ENCODE data around the gene SMAD1.
A peak's percentile ranks its signal among the peaks of the same experiment; 100 is the strongest.

The SMAD1 gene

GRCh38 chr4:145480257-145480656, 1.4 kb upstream of the SMAD1 start:
- Histone ChIP-seq H3K9me3 (ENCODE audit: low read length) (no peaks in the 10 kb centered on the region), H3K4me3 (ENCODE audit: low read length) (no peak overlapping the region), H3K36me3 (ENCODE audit: insufficient read depth, low read length) (no peaks in the 10 kb centered on the region), H3K27me3 (ENCODE audit: insufficient read depth, low read length) (no peaks in the 10 kb centered on the region), H3K4me1 (ENCODE audit: insufficient read depth, low read length) (peaks cover 20% of the 10 kb centered on the region), H2AFZ (ENCODE audit: low read depth, low read length) (no peak overlapping the region)

- H3K9me3 ChIP-seq (ENCODE audit: low read length), result no peaks in the 10 kb centered on the region
- H2AFZ ChIP-seq (ENCODE audit: low read depth, low read length), result peak overlapping the region; percentile 38
- H3K27me3 ChIP-seq (ENCODE audit: insufficient read depth, low read length), result no peaks in the 10 kb centered on the region
- H3K4me1 ChIP-seq (ENCODE audit: insufficient read depth, low read length), result peaks cover 20% of the 10 kb centered on the region
- no peaks in the 10 kb centered on the region for H3K36me3 ChIP-seq (ENCODE audit: insufficient read depth, low read length)
- peak overlapping the region; percentile 63 for H3K4me3 ChIP-seq (ENCODE audit: low read length)
Measured at GRCh38 chr4:145481942-145482208, 222 bp downstream of the SMAD1 start.

- Histone ChIP-seq H3K36me3 (ENCODE audit: insufficient read depth, low read length) (no peaks in the 10 kb centered on the region), H3K4me1 (ENCODE audit: insufficient read depth, low read length) (peaks cover 23% of the 10 kb centered on the region)
Measured at GRCh38 chr4:145482209-145483037, 770 bp downstream of the SMAD1 start.

GRCh38 chr4:145483514-145483913, 1.9 kb downstream of the SMAD1 start:
- Histone ChIP-seq H3K9me3 (ENCODE audit: low read length) (no peaks in the 10 kb centered on the region), H3K4me1 (ENCODE audit: insufficient read depth, low read length) (peaks cover 33% of the 10 kb centered on the region), H3K27me3 (ENCODE audit: insufficient read depth, low read length) (no peaks in the 10 kb centered on the region), H3K36me3 (ENCODE audit: insufficient read depth, low read length) (no peaks in the 10 kb centered on the region), H2AFZ (ENCODE audit: low read depth, low read length) (peak overlapping the region; percentile 38), H3K4me3 (ENCODE audit: low read length) (peak overlapping the region; percentile 63)

More at GRCh38 chr4:145482209-145483037, 770 bp downstream of the SMAD1 start:
- no peaks in the 10 kb centered on the region for H3K27me3 ChIP-seq (ENCODE audit: insufficient read depth, low read length)
- peak overlapping the region; percentile 63 for H3K4me3 ChIP-seq (ENCODE audit: low read length)
- no peaks in the 10 kb centered on the region for H3K9me3 ChIP-seq (ENCODE audit: low read length)
- peak overlapping the region; percentile 38 for H2AFZ ChIP-seq (ENCODE audit: low read depth, low read length)

GRCh38 chr4:145484225-145484846, 2.7 kb downstream of the SMAD1 start:
- H3K9me3 ChIP-seq (ENCODE audit: low read length), result no peaks in the 10 kb centered on the region
- no peaks in the 10 kb centered on the region for H3K27me3 ChIP-seq (ENCODE audit: insufficient read depth, low read length)
- H3K36me3 ChIP-seq (ENCODE audit: insufficient read depth, low read length), result no peaks in the 10 kb centered on the region
- no peak overlapping the region for H2AFZ ChIP-seq (ENCODE audit: low read depth, low read length)
- peaks cover 33% of the 10 kb centered on the region for H3K4me1 ChIP-seq (ENCODE audit: insufficient read depth, low read length)
- H3K4me3 ChIP-seq (ENCODE audit: low read length), result peak overlapping the region; percentile 63

GRCh38 chr4:145485120-145485519, 3.5 kb downstream of the SMAD1 start:
- no peaks in the 10 kb centered on the region for H3K36me3 ChIP-seq (ENCODE audit: insufficient read depth, low read length)
- no peak overlapping the region for H3K4me3 ChIP-seq (ENCODE audit: low read length)
- H2AFZ ChIP-seq (ENCODE audit: low read depth, low read length), result no peak overlapping the region
- no peaks in the 10 kb centered on the region for H3K27me3 ChIP-seq (ENCODE audit: insufficient read depth, low read length)
- no peaks in the 10 kb centered on the region for H3K9me3 ChIP-seq (ENCODE audit: low read length)
- peaks cover 33% of the 10 kb centered on the region for H3K4me1 ChIP-seq (ENCODE audit: insufficient read depth, low read length)

- Histone ChIP-seq H3K9me3 (ENCODE audit: low read length) (no peaks in the 10 kb centered on the region), H3K4me3 (ENCODE audit: low read length) (no peak overlapping the region), H2AFZ (ENCODE audit: low read depth, low read length) (no peak overlapping the region), H3K27me3 (ENCODE audit: insufficient read depth, low read length) (no peaks in the 10 kb centered on the region), H3K4me1 (ENCODE audit: insufficient read depth, low read length) (peaks cover 28% of the 10 kb centered on the region), H3K36me3 (ENCODE audit: insufficient read depth, low read length) (no peaks in the 10 kb centered on the region)
Measured at GRCh38 chr4:145486603-145487002, 5.0 kb downstream of the SMAD1 start.

GRCh38 chr4:145487631-145488030, 6.0 kb downstream of the SMAD1 start:
- H3K4me1 ChIP-seq (ENCODE audit: insufficient read depth, low read length), result peaks cover 28% of the 10 kb centered on the region
- no peaks in the 10 kb centered on the region for H3K9me3 ChIP-seq (ENCODE audit: low read length)
- H3K36me3 ChIP-seq (ENCODE audit: insufficient read depth, low read length), result no peaks in the 10 kb centered on the region
- H3K27me3 ChIP-seq (ENCODE audit: insufficient read depth, low read length), result no peaks in the 10 kb centered on the region
- no peak overlapping the region for H2AFZ ChIP-seq (ENCODE audit: low read depth, low read length)
- H3K4me3 ChIP-seq (ENCODE audit: low read length), result no peak overlapping the region

- Histone ChIP-seq H3K27me3 (ENCODE audit: insufficient read depth, low read length) (no peaks in the 10 kb centered on the region), H3K36me3 (ENCODE audit: insufficient read depth, low read length) (no peaks in the 10 kb centered on the region), H3K4me3 (ENCODE audit: low read length) (no peak overlapping the region), H2AFZ (ENCODE audit: low read depth, low read length) (no peak overlapping the region), H3K4me1 (ENCODE audit: insufficient read depth, low read length) (peaks cover 27% of the 10 kb centered on the region), H3K9me3 (ENCODE audit: low read length) (no peaks in the 10 kb centered on the region)
Measured at GRCh38 chr4:145488310-145488709, 6.7 kb downstream of the SMAD1 start.

GRCh38 chr4:145489556-145489955, 7.9 kb downstream of the SMAD1 start:
- peaks cover 15% of the 10 kb centered on the region for H3K4me1 ChIP-seq (ENCODE audit: insufficient read depth, low read length)
- H3K36me3 ChIP-seq (ENCODE audit: insufficient read depth, low read length), result no peaks in the 10 kb centered on the region
- H3K27me3 ChIP-seq (ENCODE audit: insufficient read depth, low read length), result no peaks in the 10 kb centered on the region
- H3K4me3 ChIP-seq (ENCODE audit: low read length), result no peak overlapping the region
- no peak overlapping the region for H2AFZ ChIP-seq (ENCODE audit: low read depth, low read length)
- no peaks in the 10 kb centered on the region for H3K9me3 ChIP-seq (ENCODE audit: low read length)

- Histone ChIP-seq H2AFZ (ENCODE audit: low read depth, low read length) (no peak overlapping the region), H3K4me3 (ENCODE audit: low read length) (no peak overlapping the region), H3K9me3 (ENCODE audit: low read length) (no peaks in the 10 kb centered on the region), H3K36me3 (ENCODE audit: insufficient read depth, low read length) (no peaks in the 10 kb centered on the region), H3K4me1 (ENCODE audit: insufficient read depth, low read length) (peaks cover 13% of the 10 kb centered on the region), H3K27me3 (ENCODE audit: insufficient read depth, low read length) (no peaks in the 10 kb centered on the region)
Measured at GRCh38 chr4:145490361-145490760, 8.7 kb downstream of the SMAD1 start.

GRCh38 chr4:145490796-145491195, 9.1 kb downstream of the SMAD1 start:
- no peaks in the 10 kb centered on the region for H3K36me3 ChIP-seq (ENCODE audit: insufficient read depth, low read length)
- H3K27me3 ChIP-seq (ENCODE audit: insufficient read depth, low read length), result no peaks in the 10 kb centered on the region
- no peak overlapping the region for H3K4me3 ChIP-seq (ENCODE audit: low read length)
- no peaks in the 10 kb centered on the region for H3K9me3 ChIP-seq (ENCODE audit: low read length)
- no peak overlapping the region for H2AFZ ChIP-seq (ENCODE audit: low read depth, low read length)
- peaks cover 13% of the 10 kb centered on the region for H3K4me1 ChIP-seq (ENCODE audit: insufficient read depth, low read length)

- Histone ChIP-seq H3K4me3 (ENCODE audit: low read length) (no peak overlapping the region), H3K4me1 (ENCODE audit: insufficient read depth, low read length) (peaks cover 11% of the 10 kb centered on the region), H3K9me3 (ENCODE audit: low read length) (no peaks in the 10 kb centered on the region), H2AFZ (ENCODE audit: low read depth, low read length) (no peak overlapping the region), H3K27me3 (ENCODE audit: insufficient read depth, low read length) (no peaks in the 10 kb centered on the region), H3K36me3 (ENCODE audit: insufficient read depth, low read length) (no peaks in the 10 kb centered on the region)
Measured at GRCh38 chr4:145492376-145492775, 10.7 kb downstream of the SMAD1 start.

Data from neuron (in vitro differentiated cells).